Measurements from ENCODE around the gene WNT9A. TPM values are rescaled to one million over a fixed set of nuclear protein-coding genes. Genes with fewer than 3 reads are reported as not detected.

Gene WNT9A
- total and polyA plus RNA-seq, 2 experiments from 2014 or later, result 1.4 TPM; not detected in 1

DNA sequence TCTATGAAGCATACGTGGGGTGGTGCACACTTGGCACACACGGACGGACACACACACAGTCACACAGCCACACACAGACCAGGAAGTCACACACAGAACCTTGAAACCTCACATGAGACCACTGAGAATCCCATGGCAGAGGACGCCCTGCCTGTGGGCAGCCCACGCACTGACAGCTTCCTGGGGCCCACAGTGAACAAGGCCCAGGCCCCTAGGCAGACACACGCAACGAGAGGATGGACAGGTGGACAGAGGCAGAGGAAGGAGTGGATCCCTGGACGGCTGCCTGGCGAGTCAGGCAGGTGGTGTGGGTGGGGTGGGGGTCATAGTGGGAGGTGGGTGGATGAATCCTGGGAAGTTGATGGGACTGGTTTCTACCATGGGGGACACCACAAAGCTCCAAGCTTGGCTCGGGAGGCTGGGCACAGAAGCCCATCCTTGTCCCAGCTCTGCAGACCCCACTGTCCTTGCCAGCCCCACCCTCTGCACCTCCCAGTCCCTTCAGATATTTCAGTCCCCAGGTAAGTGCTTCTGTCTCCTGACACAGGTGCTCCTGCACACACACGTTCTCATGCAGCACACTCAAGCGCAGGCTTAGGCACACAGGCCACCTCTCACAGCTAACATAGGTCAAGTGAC lies 49.1 kb downstream of the WNT9A start:
- H3K36me3 ChIP-seq, result no peaks in the 10 kb centered on the region
- no peak overlapping the region for H3K4me3 ChIP-seq
- TF ChIP-seq, protein P1, sequence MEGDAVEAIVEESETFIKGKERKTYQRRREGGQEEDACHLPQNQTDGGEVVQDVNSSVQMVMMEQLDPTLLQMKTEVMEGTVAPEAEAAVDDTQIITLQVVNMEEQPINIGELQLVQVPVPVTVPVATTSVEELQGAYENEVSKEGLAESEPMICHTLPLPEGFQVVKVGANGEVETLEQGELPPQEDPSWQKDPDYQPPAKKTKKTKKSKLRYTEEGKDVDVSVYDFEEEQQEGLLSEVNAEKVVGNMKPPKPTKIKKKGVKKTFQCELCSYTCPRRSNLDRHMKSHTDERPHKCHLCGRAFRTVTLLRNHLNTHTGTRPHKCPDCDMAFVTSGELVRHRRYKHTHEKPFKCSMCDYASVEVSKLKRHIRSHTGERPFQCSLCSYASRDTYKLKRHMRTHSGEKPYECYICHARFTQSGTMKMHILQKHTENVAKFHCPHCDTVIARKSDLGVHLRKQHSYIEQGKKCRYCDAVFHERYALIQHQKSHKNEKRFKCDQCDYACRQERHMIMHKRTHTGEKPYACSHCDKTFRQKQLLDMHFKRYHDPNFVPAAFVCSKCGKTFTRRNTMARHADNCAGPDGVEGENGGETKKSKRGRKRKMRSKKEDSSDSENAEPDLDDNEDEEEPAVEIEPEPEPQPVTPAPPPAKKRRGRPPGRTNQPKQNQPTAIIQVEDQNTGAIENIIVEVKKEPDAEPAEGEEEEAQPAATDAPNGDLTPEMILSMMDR (IDR thresholded peaks at IDR 0.05; ENCODE audit: low read depth, low read length), result no peak
- no peak for DNase-seq (ENCODE audit: low read depth in 1 of 2, low spot score in 1 of 2)
- no peak overlapping the region for H3K27ac ChIP-seq
- peaks cover 8% of the 10 kb centered on the region for H3K4me1 ChIP-seq (ENCODE audit: low read depth)
- no peaks in the 10 kb centered on the region for H3K27me3 ChIP-seq
- H3K9me3 ChIP-seq (ENCODE audit: low read depth), result no peaks in the 10 kb centered on the region

DNA sequence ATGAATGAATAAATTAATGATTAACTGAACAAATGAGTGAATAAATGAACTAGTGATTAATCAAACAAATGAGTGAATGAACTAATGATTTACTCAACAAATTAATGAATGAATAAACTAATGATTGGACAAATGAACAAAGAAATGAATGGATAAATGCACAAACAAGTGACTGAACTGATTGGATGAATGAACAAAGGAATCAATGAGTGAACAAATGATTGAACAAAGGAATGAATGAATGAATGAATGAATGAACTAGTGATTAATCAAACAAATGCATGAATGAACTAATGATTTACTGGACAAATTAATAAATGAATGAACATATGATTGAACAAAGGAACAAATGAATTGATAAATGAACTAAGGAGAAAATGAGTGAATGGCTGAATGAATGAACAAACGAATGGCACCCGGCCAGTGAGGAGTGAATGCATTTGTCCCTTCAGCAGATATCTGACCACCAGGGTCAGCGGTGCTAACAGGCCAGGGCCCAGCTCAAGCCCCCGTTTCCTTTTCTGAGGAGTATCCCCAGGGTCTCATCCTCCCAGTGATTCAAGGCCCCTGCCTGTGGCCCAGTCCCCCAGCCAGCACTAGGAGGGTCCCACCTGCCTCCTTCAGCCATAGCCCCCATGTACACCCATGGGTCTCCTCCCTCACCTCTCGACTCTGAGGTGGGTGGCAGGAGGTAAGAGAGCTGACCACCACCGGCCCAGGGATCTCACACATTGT lies 49.9 kb downstream of the WNT9A start:
- TF ChIP-seq, protein P1 (IDR thresholded peaks at IDR 0.05; ENCODE audit: low read depth, low read length), result no peak
- H3K9me3 ChIP-seq (ENCODE audit: low read depth), result no peaks in the 10 kb centered on the region
- H3K36me3 ChIP-seq, result no peaks in the 10 kb centered on the region
- H3K27me3 ChIP-seq, result no peaks in the 10 kb centered on the region
- peaks cover 8% of the 10 kb centered on the region for H3K4me1 ChIP-seq (ENCODE audit: low read depth)
- H3K27ac ChIP-seq, result no peak overlapping the region
- no peak for DNase-seq (ENCODE audit: low read depth in 1 of 2, low spot score in 1 of 2)
- H3K4me3 ChIP-seq, result no peak overlapping the region

DNA sequence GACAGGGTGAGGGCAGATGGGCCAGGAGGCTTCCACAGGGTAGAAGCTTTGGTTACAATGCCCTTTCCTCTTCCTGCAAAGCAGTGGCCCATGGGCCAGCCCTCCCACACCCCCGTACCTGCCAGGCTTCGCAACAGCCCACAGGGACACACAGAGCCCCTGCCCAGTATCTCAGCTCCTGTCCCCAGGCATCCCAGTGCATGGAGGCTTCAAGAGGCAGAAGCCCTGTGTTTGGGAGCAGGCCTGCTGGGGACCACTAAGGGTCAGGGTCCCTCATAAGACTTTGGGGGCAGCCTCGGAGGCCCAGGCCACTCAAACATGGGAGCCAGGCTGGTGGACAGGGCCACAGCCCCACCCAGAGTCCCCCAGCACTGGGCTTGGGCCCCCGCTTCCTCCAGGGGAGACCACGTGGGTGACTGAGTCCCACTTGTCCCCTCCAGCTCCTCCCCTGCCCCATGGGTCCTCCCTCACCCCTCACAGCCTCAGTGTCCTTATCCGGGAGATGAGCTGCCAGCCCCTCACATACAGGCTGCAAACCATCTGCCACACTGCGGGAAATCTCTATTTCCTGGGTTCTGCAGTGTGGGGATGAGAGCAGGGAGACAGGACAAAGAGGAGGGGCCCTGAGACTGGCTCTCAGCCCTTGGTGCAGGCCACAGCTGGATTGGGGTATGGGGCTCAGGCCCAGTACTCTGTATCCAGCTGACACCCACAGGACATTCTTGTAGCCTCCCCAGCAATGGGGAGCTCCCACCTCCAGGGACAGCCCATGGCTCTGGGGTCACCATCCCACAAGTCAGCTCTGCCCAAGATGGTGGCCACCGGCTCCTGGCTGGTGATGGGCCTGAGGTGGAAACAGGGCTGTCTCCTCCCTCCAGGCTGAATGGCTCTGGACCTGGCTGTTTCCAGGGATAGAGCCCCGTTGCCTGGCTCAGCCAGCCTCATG lies 50.7 kb downstream of the WNT9A start:
- Histone ChIP-seq H3K9me3 (ENCODE audit: low read depth) (no peaks in the 10 kb centered on the region), H3K4me1 (ENCODE audit: low read depth) (peaks cover 8% of the 10 kb centered on the region), H3K27me3 (no peaks in the 10 kb centered on the region), H3K36me3 (no peaks in the 10 kb centered on the region), H3K27ac (no peak overlapping the region), H3K4me3 (no peak overlapping the region)
- DNase-seq (ENCODE audit: low read depth in 1 of 2, low spot score in 1 of 2), result no peak
- TF ChIP-seq, protein P1 (IDR thresholded peaks at IDR 0.05; ENCODE audit: low read depth, low read length), result no peak

DNA sequence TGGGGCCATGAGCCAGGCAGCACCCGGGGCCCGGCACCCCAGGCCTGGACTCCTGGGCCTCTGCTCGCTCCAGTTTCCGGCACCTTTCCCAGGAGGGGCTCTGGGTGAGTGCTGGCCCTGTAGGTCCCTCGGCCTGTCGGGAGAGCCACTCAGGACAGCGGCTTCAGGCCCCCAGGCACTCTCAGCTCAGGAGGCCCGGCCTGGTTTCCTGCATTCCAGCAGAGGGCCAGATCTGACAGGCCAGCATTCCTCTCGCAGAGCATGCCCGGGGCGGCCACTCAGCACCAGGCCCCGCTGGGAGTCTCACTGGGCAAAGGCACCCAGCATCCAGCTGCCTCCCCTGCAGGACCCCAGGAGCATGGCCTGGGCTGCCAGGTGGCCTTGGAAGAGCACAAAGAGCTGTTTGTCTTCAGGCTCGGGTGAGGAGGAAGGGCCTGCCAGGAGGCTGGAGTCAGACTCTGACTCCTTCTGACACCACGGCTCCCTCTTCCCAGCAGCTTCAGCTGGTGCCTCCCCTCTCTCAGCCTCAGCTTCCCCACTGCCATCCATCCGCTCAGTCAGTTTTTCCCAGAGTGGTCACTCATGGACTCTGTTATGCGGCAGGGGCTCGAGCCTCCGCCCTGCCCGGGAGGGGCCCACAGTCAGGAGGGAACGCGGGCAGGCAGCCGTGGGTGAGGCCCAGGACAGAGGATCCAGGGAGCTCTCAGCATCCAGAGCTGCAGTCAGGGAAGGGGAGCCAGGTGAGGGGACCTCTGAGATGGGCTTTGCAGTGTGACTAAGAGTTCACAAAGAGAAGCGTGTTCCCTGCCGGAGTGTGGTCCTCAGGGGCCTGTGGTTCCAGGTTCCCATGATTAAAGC lies 51.7 kb downstream of the WNT9A start:
- Histone ChIP-seq H3K27me3 (no peaks in the 10 kb centered on the region), H3K27ac (peak overlapping the region; percentile 71), H3K4me3 (no peak overlapping the region), H3K9me3 (ENCODE audit: low read depth) (no peaks in the 10 kb centered on the region), H3K36me3 (no peaks in the 10 kb centered on the region), H3K4me1 (ENCODE audit: low read depth) (peaks cover 8% of the 10 kb centered on the region)
- peak; percentile 30 to 74 for DNase-seq (ENCODE audit: low read depth in 1 of 2, low spot score in 1 of 2)
- TF ChIP-seq, protein P1 (IDR thresholded peaks at IDR 0.05; ENCODE audit: low read depth, low read length), result no peak

Measured in cardiac muscle cell (in vitro differentiated cells and primary cell).